Measurements from ENCODE around the gene FBXO28. TPM values are rescaled to one million over a fixed set of nuclear protein-coding genes. Genes with fewer than 3 reads are reported as not detected.
A peak's percentile ranks its signal among the peaks of the same experiment; 100 is the strongest.

Gene FBXO28
- total and polyA plus RNA-seq, 5 donors, result 7.7 to 19.9 (median 19.0) TPM

DNA sequence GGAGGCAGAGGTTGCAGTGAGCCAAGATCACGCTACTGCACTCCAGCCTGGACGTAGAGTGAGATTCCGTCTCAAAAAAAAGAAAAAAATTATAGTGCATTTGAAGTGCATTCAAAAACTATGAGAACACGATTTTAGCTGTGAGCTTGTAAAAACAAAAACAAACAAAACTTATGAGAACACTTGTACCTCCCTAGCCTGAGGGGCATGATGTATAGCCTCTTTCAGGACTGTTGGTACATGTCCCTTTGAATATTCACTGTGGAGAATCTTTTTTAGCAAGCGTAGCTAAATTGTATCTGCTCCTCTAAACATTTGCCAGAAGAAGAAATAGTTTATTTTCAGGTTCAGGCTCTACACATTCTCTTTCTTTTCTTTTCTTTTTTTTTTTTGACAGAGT lies 59.6 kb downstream of the FBXO28 start:
- H3K4me3 ChIP-seq (ENCODE audit: low read length), result no peak overlapping the region
- no peaks in the 10 kb centered on the region for H3K4me1 ChIP-seq (ENCODE audit: control insufficient read depth, insufficient read depth, low read length)
- H3K9me3 ChIP-seq (ENCODE audit: control insufficient read depth, low read length), result no peaks in the 10 kb centered on the region
- intact Hi-C loops (cut with DNase I), result no loop called here
- ATAC-seq (no peak), DNase-seq (no peak)
- H3K27ac ChIP-seq (ENCODE audit: low read length), result no peak overlapping the region
- H3K27me3 ChIP-seq (ENCODE audit: control insufficient read depth, insufficient read depth), result no peaks in the 10 kb centered on the region
- WGBS, result 91% methylated on average over 5 of the region's 5 CpGs

DNA sequence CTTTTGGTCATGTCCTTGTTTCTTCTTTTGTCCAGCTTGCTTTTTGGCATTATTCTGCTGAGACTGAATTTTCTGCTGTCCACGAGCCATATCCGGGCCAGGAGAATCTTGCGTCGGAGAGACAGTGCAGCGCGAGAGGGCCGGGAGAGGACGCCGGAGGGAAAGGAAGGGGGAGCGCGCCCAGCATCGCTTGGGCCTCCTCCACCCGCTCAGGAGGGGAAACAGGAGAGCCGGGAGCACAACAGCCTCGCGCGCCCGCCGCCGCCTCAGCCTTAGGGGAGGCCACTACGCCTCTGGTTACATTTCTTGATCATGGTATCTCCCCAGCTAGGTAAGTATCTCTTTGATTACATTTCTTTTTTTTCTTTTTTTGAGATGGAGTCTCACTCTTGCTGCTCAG lies 61.7 kb downstream of the FBXO28 start:
- H3K4me3 ChIP-seq (ENCODE audit: low read length), result no peak overlapping the region
- H3K4me1 ChIP-seq (ENCODE audit: control insufficient read depth, insufficient read depth, low read length), result no peaks in the 10 kb centered on the region
- H3K9me3 ChIP-seq (ENCODE audit: control insufficient read depth, low read length), result no peaks in the 10 kb centered on the region
- no peak overlapping the region for H3K27ac ChIP-seq (ENCODE audit: low read length)
- intact Hi-C loops (cut with DNase I), result no loop called here
- ATAC-seq, result peak; percentile 74 to 91
- DNase-seq, result peak in 2 of 3 donors; percentile 71 to 76
- H3K27me3 ChIP-seq (ENCODE audit: control insufficient read depth, insufficient read depth), result no peaks in the 10 kb centered on the region
- 11% methylated on average over 21 of the region's 21 CpGs for WGBS

DNA sequence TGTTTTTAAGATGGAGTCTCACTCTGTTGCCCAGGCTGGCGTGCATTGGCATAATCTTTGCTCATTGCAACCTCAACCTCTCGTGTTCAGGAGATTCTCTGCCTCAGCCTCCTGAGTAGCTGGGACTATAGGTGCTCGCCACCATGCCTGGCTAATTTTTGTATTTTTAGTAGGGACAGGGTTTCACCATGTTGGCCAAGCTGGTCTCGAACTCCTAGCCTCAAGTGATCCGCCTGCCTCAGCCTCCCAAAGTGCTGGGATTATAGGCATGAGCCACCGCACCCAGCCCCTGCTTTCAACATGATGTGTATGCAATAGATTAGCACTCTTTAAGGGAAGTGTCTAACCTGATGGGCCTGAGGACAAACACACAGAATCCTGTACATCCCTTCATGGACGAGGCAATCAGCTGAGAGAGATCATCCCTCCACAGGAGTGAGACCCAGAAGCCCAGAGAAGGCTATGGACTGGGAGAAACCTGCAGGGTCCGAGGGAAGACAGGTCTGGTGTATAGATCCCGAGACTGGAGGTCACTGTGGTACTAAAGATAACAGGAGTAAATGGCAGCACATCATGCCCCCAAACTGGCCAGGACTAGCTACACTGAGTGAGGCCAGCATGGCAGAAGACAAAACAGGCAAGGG lies 63.6 kb downstream of the FBXO28 start:
- no peak overlapping the region for H3K4me3 ChIP-seq (ENCODE audit: low read length)
- H3K9me3 ChIP-seq (ENCODE audit: control insufficient read depth, low read length), result no peaks in the 10 kb centered on the region
- no peaks in the 10 kb centered on the region for H3K27me3 ChIP-seq (ENCODE audit: control insufficient read depth, insufficient read depth)
- DNase-seq, result no peak
- ATAC-seq, result no peak
- intact Hi-C loops (cut with DNase I), result no loop called here
- no peaks in the 10 kb centered on the region for H3K4me1 ChIP-seq (ENCODE audit: control insufficient read depth, insufficient read depth, low read length)
- H3K27ac ChIP-seq (ENCODE audit: low read length), result no peak overlapping the region
- WGBS, result 92% methylated on average over 9 of the region's 9 CpGs

DNA sequence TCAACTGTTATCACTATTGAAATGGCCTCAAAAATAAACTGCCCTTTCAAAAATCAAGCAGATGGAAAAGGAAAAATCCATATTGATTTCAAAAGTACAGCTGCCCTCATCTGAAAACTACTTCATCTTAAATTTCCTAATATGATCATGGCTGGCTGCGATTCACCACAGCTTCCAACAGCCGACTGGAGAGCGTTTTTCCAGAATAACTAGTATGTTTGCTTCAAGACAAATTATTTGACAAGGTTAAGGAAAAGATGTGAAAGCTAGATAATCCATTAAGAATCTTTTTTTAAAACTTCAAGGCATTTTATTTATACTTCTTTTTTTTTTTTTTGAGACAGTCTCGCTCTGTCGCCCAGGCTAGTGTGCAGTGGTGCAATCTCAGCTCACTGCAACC lies 65.0 kb downstream of the FBXO28 start:
- ATAC-seq, result no peak
- 95% methylated on average over 5 of the region's 5 CpGs for WGBS
- intact Hi-C loops (cut with DNase I), result no loop called here
- Histone ChIP-seq H3K27ac (ENCODE audit: low read length) (no peak overlapping the region), H3K4me3 (ENCODE audit: low read length) (no peak overlapping the region), H3K4me1 (ENCODE audit: control insufficient read depth, insufficient read depth, low read length) (no peaks in the 10 kb centered on the region), H3K27me3 (ENCODE audit: control insufficient read depth, insufficient read depth) (no peaks in the 10 kb centered on the region), H3K9me3 (ENCODE audit: control insufficient read depth, low read length) (no peaks in the 10 kb centered on the region)
- DNase-seq, result no peak

DNA sequence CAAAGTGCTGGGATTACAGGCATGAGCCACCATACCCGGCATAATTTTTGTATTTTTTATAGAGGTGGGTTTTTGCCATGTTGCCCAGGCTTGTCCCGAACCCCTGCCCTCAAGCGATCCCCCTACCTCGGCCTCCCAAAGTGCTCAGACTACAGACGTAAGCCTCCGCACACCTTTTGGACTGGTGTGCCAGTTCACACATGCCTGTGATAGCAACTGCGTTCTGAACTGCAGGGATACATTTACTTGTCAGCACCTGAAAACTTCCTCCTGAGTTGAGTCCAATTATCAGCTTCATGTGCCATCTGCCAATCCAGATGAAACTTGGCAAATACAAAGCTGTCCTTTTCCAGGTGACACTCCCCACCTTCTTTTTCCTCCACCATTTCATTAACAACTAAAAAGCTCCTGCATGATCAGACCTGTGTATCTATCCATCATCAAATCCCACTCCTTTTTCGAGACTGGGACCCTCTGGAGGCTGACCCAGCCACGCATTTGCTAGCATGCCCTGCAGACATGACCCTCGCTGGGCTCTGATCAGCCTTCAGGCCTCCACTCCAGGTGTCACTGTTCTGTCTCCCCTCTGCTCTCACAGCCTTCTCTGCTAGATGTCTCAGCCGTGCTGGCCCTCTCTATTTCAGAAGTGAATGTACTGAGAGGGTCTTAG lies 67.0 kb downstream of the FBXO28 start:
- Histone ChIP-seq H3K27ac (ENCODE audit: low read length) (no peak overlapping the region), H3K9me3 (ENCODE audit: control insufficient read depth, low read length) (no peaks in the 10 kb centered on the region), H3K4me3 (ENCODE audit: low read length) (no peak overlapping the region), H3K4me1 (ENCODE audit: control insufficient read depth, insufficient read depth, low read length) (peaks cover 6% of the 10 kb centered on the region), H3K27me3 (ENCODE audit: control insufficient read depth, insufficient read depth) (no peaks in the 10 kb centered on the region)
- 89% methylated on average over 11 of the region's 11 CpGs for WGBS
- ATAC-seq (no peak), DNase-seq (no peak)
- intact Hi-C loops (cut with DNase I), result loop anchor here in 1 of 4 donors (10.0 kb wide), 1 partner anchor 64 kb away; no protein-coding TSS in a partner anchor

DNA sequence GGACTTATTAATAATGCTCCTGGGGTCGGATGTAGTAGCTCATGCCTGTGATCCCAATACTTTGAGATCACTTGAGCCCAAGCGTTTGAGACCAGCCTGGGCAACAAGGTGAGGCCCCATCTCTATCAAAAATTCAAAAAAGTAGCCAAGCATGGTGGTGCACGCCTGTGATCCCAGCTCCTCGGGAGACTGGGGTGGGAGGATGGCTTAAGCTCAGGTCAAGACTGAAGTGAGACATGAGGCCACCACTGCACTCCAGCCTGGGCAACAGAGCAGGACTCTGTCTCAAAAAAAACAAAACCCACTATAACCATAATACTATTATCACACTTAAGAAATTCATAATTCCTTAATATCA lies 67.5 kb downstream of the FBXO28 start:
- H3K9me3 ChIP-seq (ENCODE audit: control insufficient read depth, low read length), result no peaks in the 10 kb centered on the region
- intact Hi-C loops (cut with DNase I), result loop anchor here in 1 of 4 donors (10.0 kb wide), 1 partner anchor 63 kb away; no protein-coding TSS in a partner anchor
- H3K27ac ChIP-seq (ENCODE audit: low read length), result no peak overlapping the region
- no peak overlapping the region for H3K4me3 ChIP-seq (ENCODE audit: low read length)
- H3K4me1 ChIP-seq (ENCODE audit: control insufficient read depth, insufficient read depth, low read length), result peaks cover 6% of the 10 kb centered on the region
- 96% methylated on average over 4 of the region's 4 CpGs for WGBS
- ATAC-seq, result no peak
- H3K27me3 ChIP-seq (ENCODE audit: control insufficient read depth, insufficient read depth), result no peaks in the 10 kb centered on the region
- DNase-seq, result no peak

DNA sequence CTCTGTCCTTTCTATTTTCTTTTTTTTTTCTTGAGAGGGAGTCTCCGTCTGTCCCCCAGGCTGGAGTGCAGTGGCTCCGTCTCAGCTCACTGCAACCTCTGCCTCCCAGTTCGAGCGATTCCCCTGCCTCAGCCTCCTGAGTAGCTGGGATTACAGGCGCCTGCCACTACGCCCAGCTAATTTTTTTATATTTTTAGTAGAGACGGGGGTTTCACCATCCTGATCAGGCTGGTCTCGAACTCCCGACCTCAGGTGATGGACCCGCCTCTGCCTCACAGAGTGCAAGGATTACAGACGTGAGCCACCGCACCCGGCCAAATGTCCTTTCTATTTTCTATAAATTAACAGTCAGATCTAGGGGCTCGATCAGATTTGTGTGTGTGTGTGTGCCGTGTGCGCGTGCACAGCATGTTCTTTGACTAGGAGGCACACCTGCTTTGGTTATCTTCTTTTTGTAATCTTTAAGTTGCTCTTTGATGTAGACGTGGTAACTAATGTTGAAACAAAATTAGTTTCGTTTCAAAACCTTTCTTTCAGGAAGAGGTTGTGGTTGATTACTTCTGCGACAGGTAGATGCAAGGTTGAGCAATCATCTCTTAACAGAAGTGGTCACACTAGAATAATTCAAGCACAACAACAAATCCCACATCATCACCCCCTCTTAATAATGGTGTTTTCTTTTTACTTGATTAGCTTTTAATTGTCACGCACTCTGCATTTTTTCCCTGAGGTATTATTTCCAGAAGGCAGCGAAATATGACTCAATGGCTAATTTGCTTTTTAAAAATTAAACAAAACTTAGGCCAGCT lies 68.3 kb downstream of the FBXO28 start:
- Histone ChIP-seq H3K9me3 (ENCODE audit: control insufficient read depth, low read length) (no peaks in the 10 kb centered on the region), H3K27me3 (ENCODE audit: control insufficient read depth, insufficient read depth) (no peaks in the 10 kb centered on the region), H3K27ac (ENCODE audit: low read length) (peak overlapping the region; percentile 46), H3K4me3 (ENCODE audit: low read length) (peak overlapping the region; percentile 80), H3K4me1 (ENCODE audit: control insufficient read depth, insufficient read depth, low read length) (peaks cover 6% of the 10 kb centered on the region)
- 75% methylated on average over 22 of the region's 22 CpGs for WGBS
- DNase-seq (no peak), ATAC-seq (no peak)
- intact Hi-C loops (cut with DNase I), result loop anchor here in 1 of 4 donors (10.0 kb wide), 1 partner anchor 63 kb away; no protein-coding TSS in a partner anchor

DNA sequence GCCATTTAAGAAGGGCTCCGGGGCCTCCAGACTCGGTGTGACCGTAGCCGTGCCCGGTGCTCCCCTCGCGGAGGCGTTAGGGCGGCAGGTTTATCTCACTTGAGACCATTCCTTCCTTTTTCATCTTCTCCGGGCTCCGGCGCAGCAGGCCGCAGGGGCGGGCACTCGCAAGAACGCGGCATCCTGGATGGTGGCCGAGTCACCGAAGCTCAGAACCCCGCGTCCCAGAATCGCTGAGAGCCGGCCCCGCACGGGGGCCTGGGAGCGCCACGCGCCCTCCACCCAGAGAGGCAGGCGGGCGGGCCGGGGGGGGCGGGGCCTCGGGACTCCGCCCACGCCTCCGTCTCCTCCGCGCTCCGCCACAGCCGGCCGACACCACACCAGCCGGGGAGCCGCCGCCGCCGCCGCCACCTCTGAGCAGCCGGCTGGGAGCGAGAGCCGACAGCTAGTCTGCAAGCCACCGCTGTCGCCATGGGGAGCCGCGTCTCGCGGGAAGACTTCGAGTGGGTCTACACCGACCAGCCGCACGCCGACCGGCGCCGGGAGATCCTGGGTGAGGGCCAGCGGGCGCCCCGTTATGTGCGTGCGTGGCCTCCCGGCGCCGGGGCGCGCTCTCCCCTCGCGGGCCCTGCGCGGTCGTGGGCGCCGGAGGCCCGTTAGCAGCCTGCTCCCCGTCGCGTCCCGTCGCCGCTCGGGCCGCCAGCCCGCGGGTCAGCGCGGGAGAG lies 69.1 kb downstream of the FBXO28 start, which contains the start of gene DEGS1:
TSS of gene DEGS1 (plus strand) at position 375 of the 725 bp plus-strand sequence. CDS start at position 472, 97 bp downstream.
- H3K27ac ChIP-seq (ENCODE audit: low read length), result peak within 1 kb of the TSS; percentile 94
- H3K9me3 ChIP-seq (ENCODE audit: control insufficient read depth, low read length), result no peaks in the 10 kb centered on the region
- peaks cover 6% of the 10 kb centered on the region for H3K4me1 ChIP-seq (ENCODE audit: control insufficient read depth, insufficient read depth, low read length)
- under 1% methylated on average over 94 of the region's 94 CpGs for WGBS
- DNase-seq (peak; percentile 80 to 93 (median 92)), ATAC-seq (peak; percentile 96 to 97)
- H3K27me3 ChIP-seq (ENCODE audit: control insufficient read depth, insufficient read depth), result no peaks in the 10 kb centered on the region
- H3K4me3 ChIP-seq (ENCODE audit: low read length), result peak within 1 kb of the TSS; percentile 80
- intact Hi-C loops (cut with DNase I), result loop anchor here in 1 of 4 donors (10.0 kb wide), 1 partner anchor 62 kb away; no protein-coding TSS in a partner anchor

DNA sequence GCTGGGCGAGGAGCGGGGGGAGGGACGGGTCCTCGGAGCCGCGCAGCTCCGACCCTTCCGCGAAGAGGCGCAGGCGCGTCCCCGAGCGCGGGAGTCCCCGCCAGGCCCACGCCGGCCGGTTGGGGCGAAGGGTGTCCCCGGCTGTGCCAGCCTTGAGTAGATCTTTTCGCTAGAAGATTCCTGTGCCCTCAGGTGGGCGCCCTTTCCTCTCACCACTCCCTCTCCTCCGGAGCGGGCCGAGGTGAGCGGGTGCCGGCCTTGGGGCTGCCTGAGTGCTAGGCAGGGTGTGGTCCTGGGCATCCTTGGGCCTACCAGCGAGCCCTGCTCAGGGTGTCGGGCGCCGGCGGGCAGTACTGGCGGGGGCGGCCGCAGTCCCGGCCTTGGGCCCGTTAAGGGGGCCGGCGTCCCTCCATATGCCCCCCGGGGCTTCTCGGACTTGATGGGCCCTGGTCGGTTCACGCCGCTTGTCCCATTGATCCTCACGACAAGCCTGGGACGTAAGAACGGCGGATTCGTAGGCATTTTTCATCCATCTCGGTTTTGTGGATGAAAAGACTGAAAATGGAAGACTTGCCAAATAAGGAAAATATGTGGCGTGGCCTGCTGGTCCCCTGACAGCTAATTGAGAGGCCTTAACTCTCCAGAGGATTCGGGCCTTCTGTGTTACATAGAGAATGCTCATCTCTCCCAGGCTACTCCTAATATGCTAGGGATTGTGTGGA lies 69.8 kb downstream of the FBXO28 start:
- Histone ChIP-seq H3K27ac (ENCODE audit: low read length) (peak overlapping the region; percentile 94), H3K4me1 (ENCODE audit: control insufficient read depth, insufficient read depth, low read length) (peaks cover 6% of the 10 kb centered on the region), H3K27me3 (ENCODE audit: control insufficient read depth, insufficient read depth) (no peaks in the 10 kb centered on the region), H3K4me3 (ENCODE audit: low read length) (peak overlapping the region; percentile 80), H3K9me3 (ENCODE audit: control insufficient read depth, low read length) (no peaks in the 10 kb centered on the region)
- ATAC-seq (peak; percentile 81 to 85), DNase-seq (peak; percentile 68 to 88 (median 84))
- intact Hi-C loops (cut with DNase I), result loop anchor here in 1 of 4 donors (10.0 kb wide), 1 partner anchor 61 kb away; no protein-coding TSS in a partner anchor
- under 1% methylated on average over 53 of the region's 53 CpGs for WGBS

DNA sequence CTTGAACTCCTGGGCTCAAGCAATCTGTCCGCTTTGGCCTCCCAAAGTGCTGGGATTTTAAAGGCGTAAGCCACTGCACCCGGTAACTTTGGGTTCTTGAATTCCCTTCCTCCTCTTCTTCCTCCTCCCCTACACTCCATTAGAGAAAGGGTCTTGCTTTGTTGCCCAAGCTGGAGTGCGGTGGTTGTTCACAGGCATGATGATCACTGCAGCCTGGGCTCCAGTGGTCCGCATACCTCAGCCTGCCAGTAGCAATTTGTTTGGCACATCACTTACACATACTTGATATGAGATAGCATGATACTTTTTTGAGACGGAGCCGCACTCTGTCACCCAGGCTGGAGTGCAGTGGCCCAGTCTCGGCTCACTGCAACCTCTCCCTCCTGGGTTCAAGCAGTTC lies 71.3 kb downstream of the FBXO28 start:
- Histone ChIP-seq H3K4me1 (ENCODE audit: control insufficient read depth, insufficient read depth, low read length) (peaks cover 6% of the 10 kb centered on the region), H3K4me3 (ENCODE audit: low read length) (no peak overlapping the region), H3K27ac (ENCODE audit: low read length) (peak overlapping the region; percentile 39), H3K27me3 (ENCODE audit: control insufficient read depth, insufficient read depth) (no peaks in the 10 kb centered on the region), H3K9me3 (ENCODE audit: control insufficient read depth, low read length) (no peaks in the 10 kb centered on the region)
- ATAC-seq (peak in 1 of 2 donors; percentile 19), DNase-seq (peak in 1 of 3 donors; percentile 40)
- WGBS, result 75% methylated on average over 8 of the region's 8 CpGs
- intact Hi-C loops (cut with DNase I), result loop anchor here in 1 of 4 donors (10.0 kb wide), 1 partner anchor 60 kb away; no protein-coding TSS in a partner anchor
